CD4-positive, alpha-beta T cell treated with Interleukin-6 at 100 ng/mL for 8 hours (primary cell): ENCODE data around the gene C3orf22.

ENCODE experiments used
- DNase-seq: peaks from one replicate; pipeline ENCODE4 v3.0.0-alpha.2; 2020; ENCODE audit warnings: mixed read lengths, low spot score

The C3orf22 gene

GRCh38 chr3:126527455-126528211 lies 31.1 kb downstream of the C3orf22 start:
- no peak for DNase-seq

GRCh38 chr3:126527006-126527405 lies 31.7 kb downstream of the C3orf22 start:
- no peak for DNase-seq

GRCh38 chr3:126526668-126527005 lies 32.1 kb downstream of the C3orf22 start:
- no peak for DNase-seq

GRCh38 chr3:126525853-126526667 lies 32.7 kb downstream of the C3orf22 start:
- no peak for DNase-seq

GRCh38 chr3:126525091-126525852 lies 33.5 kb downstream of the C3orf22 start:
- no peak for DNase-seq

- DNase-seq, result no peak
Measured at GRCh38 chr3:126524429-126524988, 34.2 kb downstream of the C3orf22 start.

- no peak for DNase-seq
Measured at GRCh38 chr3:126523745-126524428, 34.8 kb downstream of the C3orf22 start, which contains the start of gene CHST13. Gene CHST13, plus strand, starts transcription at chr3:126524155. Its CDS starts 178 bp downstream, at chr3:126524333.

- peak; percentile 15 for DNase-seq
Measured at GRCh38 chr3:126522363-126522788, 36.4 kb downstream of the C3orf22 start.

- DNase-seq, result no peak
Measured at GRCh38 chr3:126521122-126521891, 37.4 kb downstream of the C3orf22 start.

GRCh38 chr3:126519506-126520455 lies 39.0 kb downstream of the C3orf22 start:
- DNase-seq, result no peak

GRCh38 chr3:126518779-126519177 lies 40.0 kb downstream of the C3orf22 start:
- no peak for DNase-seq

- no peak for DNase-seq
Measured at GRCh38 chr3:126517986-126518778, 40.5 kb downstream of the C3orf22 start.

GRCh38 chr3:126517291-126517951 lies 41.3 kb downstream of the C3orf22 start, which contains the start of gene UROC1:
Gene UROC1, minus strand, starts transcription at chr3:126517773. Its CDS starts 54 bp downstream, at chr3:126517719.
- DNase-seq, result no peak

- DNase-seq, result no peak
Measured at GRCh38 chr3:126516936-126517290, 41.8 kb downstream of the C3orf22 start.

GRCh38 chr3:126516152-126516935 lies 42.4 kb downstream of the C3orf22 start:
- DNase-seq, result no peak

GRCh38 chr3:126515066-126515706 lies 43.5 kb downstream of the C3orf22 start:
- no peak for DNase-seq

- no peak for DNase-seq
Measured at GRCh38 chr3:126514161-126514560, 44.6 kb downstream of the C3orf22 start.
